ENCODE data around the gene EIF3M. TPM values are rescaled to one million over a fixed set of nuclear protein-coding genes. Genes with fewer than 3 reads are reported as not detected.

Gene EIF3M
- total and polyA plus RNA-seq, 2 experiments from 2014 or later: 667 to 714 TPM

Other genes starting within 250 kb of the EIF3M start
- 0.16 and 0.21 TPM in 2 replicates for gene WT1, start 148.3 kb upstream of the EIF3M start, total RNA-seq (2014; rRNA removed; shearing (Covaris generic))
- not detected in 2 replicates for gene WT1, start 148.3 kb upstream of the EIF3M start, polyA plus RNA-seq (2016; fragmentation: Nextera tagmentation; extraction: Ambion mirVana)
- gene CCDC73, start 210.8 kb downstream of the EIF3M start, total RNA-seq (2014; rRNA removed; shearing (Covaris generic)): 0.08 TPM in 1 of 2 replicates, not detected in the other
- 0.06 and 0.17 TPM in 2 replicates for gene CCDC73, start 210.8 kb downstream of the EIF3M start, polyA plus RNA-seq (2016; fragmentation: Nextera tagmentation; extraction: Ambion mirVana)
- gene PRRG4, start 246.1 kb downstream of the EIF3M start, total RNA-seq (2014; rRNA removed; shearing (Covaris generic)): 1.9 and 2.2 TPM in 2 replicates
- 1.4 and 1.6 TPM in 2 replicates for gene PRRG4, start 246.1 kb downstream of the EIF3M start, polyA plus RNA-seq (2016; fragmentation: Nextera tagmentation; extraction: Ambion mirVana)